ENCODE data around the gene MAGI3. TPM values are rescaled to one million over a fixed set of nuclear protein-coding genes. Genes with fewer than 3 reads are reported as not detected.

Gene MAGI3
- total and polyA plus RNA-seq, 3 donors from 2014 or later = 15.8 to 18.9 (median 18.8) TPM

- H3K9me3 ChIP-seq = no peaks in the 10 kb centered on the region
- no peak for DNase-seq
- no peaks in the 10 kb centered on the region for H3K4me1 ChIP-seq
- no peak overlapping the region for H3K4me3 ChIP-seq
- no peak for TF ChIP-seq CTCF (IDR thresholded peaks at IDR 0.05)
- no peak for TF ChIP-seq POLR2A (IDR thresholded peaks at IDR 0.05)
- intact Hi-C loops (cut with DNase I; ENCODE audit: low total_unique reads) = no loop called here
- H3K27ac ChIP-seq = no peak overlapping the region
- H3K36me3 ChIP-seq (ENCODE audit: low read depth, missing control alignments) = no peaks in the 10 kb centered on the region
- WGBS, 2 donors = 59 to 99% methylated on average over 2 of the region's 2 CpGs
- no peaks in the 10 kb centered on the region for H3K27me3 ChIP-seq
These were observed 5.8 kb downstream of the MAGI3 start for GRCh38 chr1:113396102-113396501.

DNA sequence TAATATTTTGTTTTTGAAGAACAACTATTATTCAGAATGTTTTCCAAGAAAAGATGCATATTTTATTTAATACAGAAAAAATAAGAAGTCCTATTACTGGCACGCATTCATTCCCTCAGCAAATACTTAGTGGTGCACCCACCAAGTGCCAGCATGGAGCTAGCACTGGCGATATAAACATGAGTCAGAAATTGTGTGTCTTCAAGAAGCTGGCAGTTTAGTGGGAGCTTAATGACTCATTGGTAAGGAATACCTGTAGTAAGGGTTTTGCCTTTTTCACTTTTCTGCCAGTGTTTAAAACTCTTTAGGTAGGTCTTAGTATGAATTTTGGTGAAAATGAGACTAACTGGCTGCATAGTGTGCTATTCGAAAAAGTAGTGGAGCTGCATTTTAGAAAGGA is 6.3 kb downstream of the MAGI3 start:
- no peaks in the 10 kb centered on the region for H3K4me1 ChIP-seq
- no peaks in the 10 kb centered on the region for H3K36me3 ChIP-seq (ENCODE audit: low read depth, missing control alignments)
- no peak overlapping the region for H3K27ac ChIP-seq
- H3K4me3 ChIP-seq = no peak overlapping the region
- TF ChIP-seq CTCF (IDR thresholded peaks at IDR 0.05) (no peak), POLR2A (IDR thresholded peaks at IDR 0.05) (no peak)
- H3K27me3 ChIP-seq = no peaks in the 10 kb centered on the region
- intact Hi-C loops (cut with DNase I; ENCODE audit: low total_unique reads) = no loop called here
- no peaks in the 10 kb centered on the region for H3K9me3 ChIP-seq
- 95% methylated on average over 3 of the region's 3 CpGs for WGBS, 2 donors
- DNase-seq = no peak

- Histone ChIP-seq H3K4me3 (no peak overlapping the region), H3K27me3 (no peaks in the 10 kb centered on the region), H3K4me1 (no peaks in the 10 kb centered on the region), H3K27ac (no peak overlapping the region), H3K36me3 (ENCODE audit: low read depth, missing control alignments) (no peaks in the 10 kb centered on the region), H3K9me3 (no peaks in the 10 kb centered on the region)
- intact Hi-C loops (cut with DNase I; ENCODE audit: low total_unique reads) = no loop called here
- TF ChIP-seq CTCF (IDR thresholded peaks at IDR 0.05) = no peak
- TF ChIP-seq POLR2A (IDR thresholded peaks at IDR 0.05) = no peak
- 79 to 80% methylated on average over 5 of the region's 5 CpGs for WGBS, 2 donors
- DNase-seq = no peak
These were observed 8.8 kb downstream of the MAGI3 start for GRCh38 chr1:113399062-113399583.

GRCh38 chr1:113401067-113401466 is 10.8 kb downstream of the MAGI3 start:
- TF ChIP-seq CTCF (IDR thresholded peaks at IDR 0.05) (no peak), POLR2A (IDR thresholded peaks at IDR 0.05) (no peak)
- H3K4me3 ChIP-seq = no peak overlapping the region
- no peaks in the 10 kb centered on the region for H3K27me3 ChIP-seq
- H3K36me3 ChIP-seq (ENCODE audit: low read depth, missing control alignments) = no peaks in the 10 kb centered on the region
- intact Hi-C loops (cut with DNase I; ENCODE audit: low total_unique reads) = no loop called here
- H3K9me3 ChIP-seq = no peaks in the 10 kb centered on the region
- 34 to 39% methylated on average over 4 of the region's 4 CpGs for WGBS, 2 donors
- DNase-seq = no peak
- no peak overlapping the region for H3K27ac ChIP-seq
- peaks cover 3% of the 10 kb centered on the region for H3K4me1 ChIP-seq

- Histone ChIP-seq H3K4me1 (peaks cover 3% of the 10 kb centered on the region), H3K27me3 (no peaks in the 10 kb centered on the region), H3K36me3 (ENCODE audit: low read depth, missing control alignments) (no peaks in the 10 kb centered on the region), H3K27ac (no peak overlapping the region), H3K9me3 (no peaks in the 10 kb centered on the region), H3K4me3 (no peak overlapping the region)
- DNase-seq = no peak
- WGBS, 2 donors = 93% methylated on average over 3 of the region's 3 CpGs
- intact Hi-C loops (cut with DNase I; ENCODE audit: low total_unique reads) = no loop called here
- no peak for TF ChIP-seq CTCF (IDR thresholded peaks at IDR 0.05)
- TF ChIP-seq POLR2A (IDR thresholded peaks at IDR 0.05) = no peak
These were observed 11.4 kb downstream of the MAGI3 start for GRCh38 chr1:113401728-113402127.
